ENCODE results near the gene EPHB1. TPM values are rescaled to one million over a fixed set of nuclear protein-coding genes. Genes with fewer than 3 reads are reported as not detected.

The EPHB1 gene
- polyA plus RNA-seq, 1 experiment = 0.50 TPM

GRCh38 chr3:134876836-134877235 is 81.8 kb downstream of the EPHB1 start:
- TF ChIP-seq CTCF (IDR thresholded peaks at IDR 0.05; ENCODE audit: insufficient read depth, low read depth, low read length) = no peak
- no peaks in the 10 kb centered on the region for H3K27me3 ChIP-seq (ENCODE audit: control insufficient read depth, insufficient read depth, low read length)
- CTCF ChIA-PET = interaction anchor here (0.7 kb wide), 1 partner anchor 39 kb away, joined by 3 read pairs; no protein-coding TSS in a partner anchor
- POLR2A ChIA-PET = no interaction called here
- H3K4me3 ChIP-seq (ENCODE audit: low read depth, low read length) = no peak overlapping the region
- no peak for DNase-seq (ENCODE audit: low read depth)
- H3K36me3 ChIP-seq (ENCODE audit: control insufficient read depth, insufficient read depth, low read length) = no peaks in the 10 kb centered on the region

GRCh38 chr3:134877788-134878187 is 82.7 kb downstream of the EPHB1 start:
- CTCF ChIA-PET = interaction anchor here (1.3 kb wide), 1 partner anchor 9 kb away, joined by 3 read pairs; no protein-coding TSS in a partner anchor
- DNase-seq (ENCODE audit: low read depth) = no peak
- TF ChIP-seq CTCF (IDR thresholded peaks at IDR 0.05; ENCODE audit: insufficient read depth, low read depth, low read length) = no peak
- Histone ChIP-seq H3K27me3 (ENCODE audit: control insufficient read depth, insufficient read depth, low read length) (no peaks in the 10 kb centered on the region), H3K4me3 (ENCODE audit: low read depth, low read length) (no peak overlapping the region), H3K36me3 (ENCODE audit: control insufficient read depth, insufficient read depth, low read length) (no peaks in the 10 kb centered on the region)
- POLR2A ChIA-PET = no interaction called here

- CTCF ChIA-PET = no interaction called here
- POLR2A ChIA-PET = no interaction called here
- no peak for TF ChIP-seq CTCF (IDR thresholded peaks at IDR 0.05; ENCODE audit: insufficient read depth, low read depth, low read length)
- no peak overlapping the region for H3K4me3 ChIP-seq (ENCODE audit: low read depth, low read length)
- no peaks in the 10 kb centered on the region for H3K27me3 ChIP-seq (ENCODE audit: control insufficient read depth, insufficient read depth, low read length)
- H3K36me3 ChIP-seq (ENCODE audit: control insufficient read depth, insufficient read depth, low read length) = no peaks in the 10 kb centered on the region
- DNase-seq (ENCODE audit: low read depth) = no peak
Observed at GRCh38 chr3:134879990-134880389, 84.9 kb downstream of the EPHB1 start.

- no peak for TF ChIP-seq CTCF (IDR thresholded peaks at IDR 0.05; ENCODE audit: insufficient read depth, low read depth, low read length)
- ChIA-PET POLR2A (no interaction called here), CTCF (no interaction called here)
- H3K36me3 ChIP-seq (ENCODE audit: control insufficient read depth, insufficient read depth, low read length) = no peaks in the 10 kb centered on the region
- H3K27me3 ChIP-seq (ENCODE audit: control insufficient read depth, insufficient read depth, low read length) = no peaks in the 10 kb centered on the region
- DNase-seq (ENCODE audit: low read depth) = no peak
- H3K4me3 ChIP-seq (ENCODE audit: low read depth, low read length) = no peak overlapping the region
Observed at GRCh38 chr3:134880431-134880830, 85.4 kb downstream of the EPHB1 start.

- TF ChIP-seq CTCF (IDR thresholded peaks at IDR 0.05; ENCODE audit: insufficient read depth, low read depth, low read length) = no peak
- POLR2A ChIA-PET = no interaction called here
- H3K4me3 ChIP-seq (ENCODE audit: low read depth, low read length) = no peak overlapping the region
- no peaks in the 10 kb centered on the region for H3K36me3 ChIP-seq (ENCODE audit: control insufficient read depth, insufficient read depth, low read length)
- DNase-seq (ENCODE audit: low read depth) = no peak
- H3K27me3 ChIP-seq (ENCODE audit: control insufficient read depth, insufficient read depth, low read length) = no peaks in the 10 kb centered on the region
- CTCF ChIA-PET = no interaction called here
Observed at GRCh38 chr3:134881305-134881704, 86.2 kb downstream of the EPHB1 start.

Measured in BJ (cell line).